ENCODE measurements around the gene RBM33. TPM values are rescaled to one million over a fixed set of nuclear protein-coding genes. Genes with fewer than 3 reads are reported as not detected.

The RBM33 gene
- total RNA-seq, 1 experiment from 2014 or later = 73.6 TPM

GRCh38 chr7:155696747-155697146 is 52.3 kb downstream of the RBM33 start:
- no peaks in the 10 kb centered on the region for H3K27me3 ChIP-seq (replicated peaks; ENCODE audit: insufficient read depth, low read depth, low read length, poor library complexity)
- CTCF ChIA-PET = no interaction called here
- POLR2A ChIA-PET (ENCODE audit: low non-redundant PET) = no interaction called here
- no peaks in the 10 kb centered on the region for H3K9me3 ChIP-seq (ENCODE audit: low read depth, low read length, poor library complexity, severe bottlenecking)
- BruUV-seq (replicated peaks) = no TSS peak
- H3K4me3 ChIP-seq (ENCODE audit: low read depth, low read length, poor library complexity, severe bottlenecking) = no peak overlapping the region
- DNase-seq (ENCODE audit: low spot score) = no peak
- H3K36me3 ChIP-seq (ENCODE audit: insufficient read depth, low read length, poor library complexity, severe bottlenecking) = peaks cover 11% of the 10 kb centered on the region
- H3K4me1 ChIP-seq (ENCODE audit: insufficient read depth, low read length, poor library complexity, severe bottlenecking) = peaks cover 9% of the 10 kb centered on the region
- TF ChIP-seq EZH2 (IDR thresholded peaks at IDR 0.05; ENCODE audit: borderline replicate concordance, low read depth, low read length, poor library complexity, severe bottlenecking) (no peak), CTCF (conservative IDR thresholded peaks at IDR 0.05; ENCODE audit: low read depth, low read length) (no peak)
- intact Hi-C loops (cut with micrococcal nuclease; ENCODE audit: unreplicated experiment) = no loop called here
- H3K27ac ChIP-seq (ENCODE audit: low read depth, low read length, poor library complexity, severe bottlenecking) = no peak overlapping the region

- H3K27me3 ChIP-seq (replicated peaks; ENCODE audit: insufficient read depth, low read depth, low read length, poor library complexity) = no peaks in the 10 kb centered on the region
- H3K27ac ChIP-seq (ENCODE audit: low read depth, low read length, poor library complexity, severe bottlenecking) = no peak overlapping the region
- intact Hi-C loops (cut with micrococcal nuclease; ENCODE audit: unreplicated experiment) = no loop called here
- H3K4me1 ChIP-seq (ENCODE audit: insufficient read depth, low read length, poor library complexity, severe bottlenecking) = peaks cover 9% of the 10 kb centered on the region
- H3K9me3 ChIP-seq (ENCODE audit: low read depth, low read length, poor library complexity, severe bottlenecking) = no peaks in the 10 kb centered on the region
- TF ChIP-seq EZH2 (IDR thresholded peaks at IDR 0.05; ENCODE audit: borderline replicate concordance, low read depth, low read length, poor library complexity, severe bottlenecking) (no peak), CTCF (conservative IDR thresholded peaks at IDR 0.05; ENCODE audit: low read depth, low read length) (no peak)
- no peak for DNase-seq (ENCODE audit: low spot score)
- ChIA-PET CTCF (no interaction called here), POLR2A (ENCODE audit: low non-redundant PET) (no interaction called here)
- no peak overlapping the region for H3K4me3 ChIP-seq (ENCODE audit: low read depth, low read length, poor library complexity, severe bottlenecking)
- no TSS peak for BruUV-seq (replicated peaks)
- peaks cover 29% of the 10 kb centered on the region for H3K36me3 ChIP-seq (ENCODE audit: insufficient read depth, low read length, poor library complexity, severe bottlenecking)
Observed at GRCh38 chr7:155698633-155699032, 54.2 kb downstream of the RBM33 start.

- no peaks in the 10 kb centered on the region for H3K27me3 ChIP-seq (replicated peaks; ENCODE audit: insufficient read depth, low read depth, low read length, poor library complexity)
- no peak overlapping the region for H3K27ac ChIP-seq (ENCODE audit: low read depth, low read length, poor library complexity, severe bottlenecking)
- POLR2A ChIA-PET (ENCODE audit: low non-redundant PET) = no interaction called here
- no peak overlapping the region for H3K4me3 ChIP-seq (ENCODE audit: low read depth, low read length, poor library complexity, severe bottlenecking)
- TF ChIP-seq EZH2 (IDR thresholded peaks at IDR 0.05; ENCODE audit: borderline replicate concordance, low read depth, low read length, poor library complexity, severe bottlenecking) (no peak), CTCF (conservative IDR thresholded peaks at IDR 0.05; ENCODE audit: low read depth, low read length) (no peak)
- intact Hi-C loops (cut with micrococcal nuclease; ENCODE audit: unreplicated experiment) = no loop called here
- DNase-seq (ENCODE audit: low spot score) = no peak
- peaks cover 29% of the 10 kb centered on the region for H3K36me3 ChIP-seq (ENCODE audit: insufficient read depth, low read length, poor library complexity, severe bottlenecking)
- peaks cover 8% of the 10 kb centered on the region for H3K4me1 ChIP-seq (ENCODE audit: insufficient read depth, low read length, poor library complexity, severe bottlenecking)
- CTCF ChIA-PET = no interaction called here
- no peaks in the 10 kb centered on the region for H3K9me3 ChIP-seq (ENCODE audit: low read depth, low read length, poor library complexity, severe bottlenecking)
- no TSS peak for BruUV-seq (replicated peaks)
Observed at GRCh38 chr7:155699180-155699579, 54.7 kb downstream of the RBM33 start.
